Retinal pigment epithelial cell (primary cell): ENCODE data around the gene DLX4.

Experiments used
- DNase-seq: peaks from one replicate; pipeline ENCODE4 v3.0.0-alpha.2; 2010; ENCODE audit warnings: low read depth
- H3K4me3 ChIP-seq: 2 replicates; pipeline ENCODE4 v1.5.1; 2011; ENCODE audit warnings: mild to moderate bottlenecking, low read length, control low read depth, moderate library complexity
- CTCF ChIP-seq: conservative IDR thresholded peaks from 2 replicates; pipeline ENCODE4 v1.5.1; 2011; ENCODE audit warnings: low read depth, low read length, control low read depth, inconsistent platforms

DLX4 gene

DNA sequence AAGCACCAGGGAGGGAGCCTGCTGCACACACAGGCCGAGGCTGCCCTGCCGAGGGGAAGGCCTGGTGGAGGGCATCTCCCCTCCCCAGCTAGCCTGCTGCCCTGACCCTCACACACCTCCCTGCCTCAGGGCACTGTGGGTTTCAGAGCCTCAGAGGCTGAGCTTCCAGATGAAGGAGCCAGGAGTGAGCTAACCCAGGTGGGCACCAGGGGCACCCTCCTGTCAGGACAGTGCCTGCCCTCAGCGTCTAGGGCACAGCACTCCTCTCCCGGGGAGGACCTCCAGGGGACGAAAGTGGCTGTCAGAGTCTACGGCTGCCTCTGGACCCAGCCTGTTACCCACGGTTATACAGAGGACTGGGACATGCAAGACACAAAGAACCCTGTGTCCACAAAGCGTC lies 22.8 kb upstream of the DLX4 start:
- H3K4me3 ChIP-seq = no peak overlapping the region
- TF ChIP-seq CTCF = no peak
- DNase-seq = no peak

DNA sequence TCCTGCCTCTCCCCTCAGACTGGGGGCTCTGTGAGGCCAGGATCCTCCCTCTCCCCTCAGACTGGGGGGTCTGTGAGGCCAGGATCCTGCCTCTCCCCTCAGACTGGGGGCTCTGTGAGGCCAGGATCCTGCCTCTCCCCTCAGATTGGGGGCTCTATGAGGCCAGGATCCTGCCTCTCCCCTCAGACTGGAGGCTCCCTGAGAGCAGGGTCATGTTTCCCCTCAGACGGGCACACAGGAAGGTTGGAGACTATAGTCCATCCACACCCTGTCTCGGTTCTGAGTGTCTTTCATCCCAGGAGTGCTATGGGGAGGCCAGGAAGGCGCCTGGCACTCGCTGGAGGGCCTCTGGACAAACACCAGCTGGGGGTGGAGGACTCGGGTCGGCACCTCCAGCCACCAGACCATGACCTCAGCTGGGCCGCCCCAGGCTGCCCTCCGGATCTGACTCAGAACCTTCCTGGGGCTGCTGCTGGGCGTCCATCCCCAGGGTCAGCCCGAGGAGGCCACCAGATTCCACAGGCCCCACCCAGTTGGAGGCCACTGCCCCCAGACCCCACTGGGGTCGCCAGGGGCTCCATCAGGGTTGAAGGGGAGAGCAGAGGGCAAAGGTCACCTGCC lies 21.9 kb upstream of the DLX4 start:
- no peak for TF ChIP-seq CTCF
- H3K4me3 ChIP-seq = no peak overlapping the region
- no peak for DNase-seq

DNA sequence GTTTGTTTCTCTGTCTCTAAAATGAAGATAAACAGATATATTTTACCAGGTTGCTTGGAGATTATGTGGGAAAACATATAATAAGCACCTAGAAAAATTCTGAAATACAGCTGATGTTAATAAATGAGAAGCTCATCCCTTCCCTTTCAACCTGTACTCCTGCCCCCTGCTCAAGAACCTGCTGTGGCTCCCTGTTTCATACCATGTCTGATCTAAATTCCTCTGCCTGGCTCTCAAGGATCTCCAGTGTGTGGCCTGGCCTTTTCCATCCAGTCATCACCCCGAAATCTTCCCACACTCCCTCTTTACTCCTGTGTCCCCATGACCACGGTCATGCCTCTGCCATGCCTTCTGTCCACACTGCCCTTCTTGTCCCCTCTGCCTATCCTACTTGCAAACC lies 19.4 kb upstream of the DLX4 start:
- no peak overlapping the region for H3K4me3 ChIP-seq
- no peak for TF ChIP-seq CTCF
- no peak for DNase-seq

GRCh38 chr17:49951362-49952082 lies 17.5 kb upstream of the DLX4 start:
- TF ChIP-seq CTCF = no peak
- no peak for DNase-seq

GRCh38 chr17:49952209-49952911 lies 16.6 kb upstream of the DLX4 start:
- peak; percentile 13 for DNase-seq
- no peak overlapping the region for H3K4me3 ChIP-seq
- TF ChIP-seq CTCF = peak; percentile 99

More at GRCh38 chr17:49951362-49952082, 17.5 kb upstream of the DLX4 start:
- H3K4me3 ChIP-seq = no peak overlapping the region

DNA sequence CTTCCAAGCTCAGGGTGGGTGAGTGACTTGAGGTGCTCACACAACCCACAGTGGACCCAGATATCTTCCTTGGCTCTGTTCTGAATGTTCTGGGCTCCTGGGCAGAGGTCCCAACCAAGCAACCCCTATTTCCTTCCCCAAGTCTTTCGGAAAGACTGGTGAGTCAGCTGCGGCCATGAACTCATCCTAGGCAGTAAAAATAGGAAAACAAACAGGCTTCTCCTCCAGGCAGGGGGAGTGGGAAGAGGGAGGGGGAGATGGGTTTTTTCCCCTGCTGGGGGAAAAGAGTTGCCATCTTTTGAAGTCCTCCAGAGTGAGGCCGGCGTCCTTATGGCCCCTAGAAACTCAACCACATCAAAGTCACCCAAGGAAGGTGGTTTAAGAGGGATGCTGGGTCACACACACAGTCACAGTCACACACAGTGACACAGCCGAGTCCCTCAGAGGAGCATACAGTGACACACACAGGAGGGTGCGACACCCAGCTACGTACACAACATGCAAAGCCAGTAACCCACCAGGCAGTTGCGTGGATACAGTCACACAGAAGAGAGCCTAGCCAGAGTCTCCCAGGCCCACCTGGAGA lies 16.0 kb upstream of the DLX4 start:
- DNase-seq = no peak
- H3K4me3 ChIP-seq = no peak overlapping the region
- no peak for TF ChIP-seq CTCF

GRCh38 chr17:49955157-49955556 lies 13.8 kb upstream of the DLX4 start:
- DNase-seq = no peak
- no peak overlapping the region for H3K4me3 ChIP-seq
- TF ChIP-seq CTCF = no peak
